Astrocyte (in vitro differentiated cells and primary cell): ENCODE measurements around the gene KLHDC10. TPM values are rescaled to one million over a fixed set of nuclear protein-coding genes. Genes with fewer than 3 reads are reported as not detected.

ENCODE experiments used
- DNase-seq: peaks from one replicate; pipeline ENCODE4 v3.0.0-alpha.2; 2010; ENCODE audit warnings: low read depth
- FAIRE-seq: peaks from 2 replicates; lab custom pipeline; 2011; peaks lifted over from hg19 to GRCh38; lab: Jason Lieb, UNC
- H2AFZ ChIP-seq: 2 replicates; pipeline ENCODE4 v1.6.0; 2012; ENCODE audit warnings: low read depth, low read length, inconsistent platforms
- H3K27ac ChIP-seq: 2 replicates; pipeline ENCODE4 v1.5.1; 2011; ENCODE audit warnings: low read depth, low read length, inconsistent platforms
- H3K27me3 ChIP-seq: 2 replicates; pipeline ENCODE4 v1.6.0; 2011; ENCODE audit warnings: low read length, inconsistent platforms; ENCODE audit not compliant: insufficient read depth
- H3K36me3 ChIP-seq: 2 replicates; pipeline ENCODE4 v1.5.1; 2011; ENCODE audit warnings: low read length, inconsistent platforms; ENCODE audit not compliant: insufficient read depth
- H3K4me1 ChIP-seq: 2 replicates; pipeline ENCODE4 v1.5.1; 2011; ENCODE audit warnings: low read length, inconsistent platforms; ENCODE audit not compliant: insufficient read depth
- H3K4me2 ChIP-seq: 2 replicates; pipeline ENCODE4 v1.6.0; 2012; ENCODE audit warnings: low read length, inconsistent platforms
- H3K4me3 ChIP-seq: 2 replicates; pipeline ENCODE4 v1.5.1; 2011; ENCODE audit warnings: low read depth, mild to moderate bottlenecking, low read length, inconsistent platforms; ENCODE audit not compliant: insufficient read depth
- H3K79me2 ChIP-seq: 2 replicates; pipeline ENCODE4 v1.6.0; 2012; ENCODE audit warnings: mild to moderate bottlenecking, low read length, inconsistent platforms; ENCODE audit not compliant: insufficient read depth
- H3K9ac ChIP-seq: 2 replicates; pipeline ENCODE4 v1.6.0; 2012; ENCODE audit warnings: mild to moderate bottlenecking, low read length, inconsistent platforms
- H3K9me3 ChIP-seq: 2 replicates; pipeline ENCODE4 v1.5.1; 2012; ENCODE audit warnings: low read depth, mild to moderate bottlenecking, low read length, inconsistent platforms; ENCODE audit not compliant: insufficient read depth
- H4K20me1 ChIP-seq: 2 replicates; pipeline ENCODE4 v1.6.0; 2012; ENCODE audit warnings: low read length, inconsistent platforms; ENCODE audit not compliant: insufficient read depth
- H3K27ac Mint-ChIP-seq: one replicate; pipeline ENCODE4 v1.8.0; 2021; ENCODE audit warnings: mild to moderate bottlenecking, mixed read lengths; ENCODE audit not compliant: unreplicated experiment
- H3K27me3 Mint-ChIP-seq: one replicate; pipeline ENCODE4 v1.8.0; 2021; ENCODE audit warnings: low read depth, mixed read lengths; ENCODE audit not compliant: unreplicated experiment
- H3K36me3 Mint-ChIP-seq: one replicate; pipeline ENCODE4 v1.8.0; 2021; ENCODE audit warnings: low read depth, mixed read lengths; ENCODE audit not compliant: unreplicated experiment
- H3K4me1 Mint-ChIP-seq: one replicate; pipeline ENCODE4 v1.8.0; 2021; ENCODE audit warnings: low read depth, mixed read lengths; ENCODE audit not compliant: unreplicated experiment
- H3K4me3 Mint-ChIP-seq: one replicate; pipeline ENCODE4 v1.8.0; 2021; ENCODE audit warnings: mild to moderate bottlenecking, moderate library complexity, mixed read lengths; ENCODE audit not compliant: unreplicated experiment
- H3K9me3 Mint-ChIP-seq: one replicate; pipeline ENCODE4 v1.8.0; 2021; ENCODE audit warnings: mild to moderate bottlenecking, mixed read lengths; ENCODE audit not compliant: unreplicated experiment
- EZH2 ChIP-seq: IDR thresholded peaks from 2 replicates; pipeline ENCODE4 v1.6.1; 2012; ENCODE audit warnings: mild to moderate bottlenecking, low read length, inconsistent platforms; ENCODE audit not compliant: insufficient read depth
- total RNA-seq: library from RNA; stranded (reverse); gene quantifications from 2 replicates; pipeline ENCODE4 v1.2.1, GENCODE V29; 2021
- TF ChIP-seq, protein P1 (sequence below): IDR thresholded peaks from 2 replicates; pipeline ENCODE4 v1.5.1; 2011; ENCODE audit warnings: low read depth, mild to moderate bottlenecking, inconsistent platforms, low read length, moderate library complexity; ENCODE audit not compliant: insufficient read depth

Gene KLHDC10
- total RNA-seq, 1 donor from 2014 or later = 33.2 TPM

DNA sequence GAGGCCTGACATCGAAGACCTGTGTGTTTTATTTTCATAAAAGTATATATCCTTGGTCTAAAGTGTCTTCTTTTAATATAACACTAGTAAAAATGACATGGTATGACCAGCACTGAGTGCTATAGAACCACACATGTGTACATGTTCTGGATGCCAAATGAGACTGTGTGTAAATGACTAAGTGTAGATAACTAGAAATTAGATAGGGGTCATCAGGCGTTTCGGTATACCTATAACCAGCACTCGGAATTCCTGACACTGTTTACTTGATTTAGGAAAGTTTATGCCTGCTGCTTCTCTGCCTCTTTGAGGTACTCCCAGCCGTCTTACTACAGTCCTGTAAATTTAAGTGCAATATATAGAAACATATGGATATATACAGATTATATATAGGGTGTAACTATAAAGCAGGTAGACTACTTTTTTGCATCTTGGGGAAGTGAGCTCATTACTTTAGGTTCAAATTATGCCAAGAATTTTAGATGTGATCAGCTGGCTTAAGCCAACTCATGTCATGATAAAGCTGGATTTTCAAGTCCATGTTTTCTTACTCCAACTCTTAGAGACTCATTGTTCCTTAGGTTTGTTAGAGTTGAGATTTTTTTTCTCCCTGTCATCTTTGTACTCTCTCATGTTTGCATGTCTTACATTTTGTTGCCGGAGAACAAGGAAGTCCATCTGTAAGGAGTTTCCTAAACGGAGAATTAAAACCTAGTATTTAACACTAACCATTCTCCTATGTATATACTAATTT, 62.9 kb downstream of the KLHDC10 start:
- Mint-ChIP-seq H3K4me3 (no peak overlapping the region), H3K4me1 (peaks cover 15% of the 10 kb centered on the region), H3K27me3 (no peaks in the 10 kb centered on the region), H3K27ac (no peak overlapping the region), H3K9me3 (no peaks in the 10 kb centered on the region), H3K36me3 (peaks cover 13% of the 10 kb centered on the region)
- H4K20me1 ChIP-seq = no peaks in the 10 kb centered on the region
- no peak overlapping the region for H3K4me3 ChIP-seq
- H3K27me3 ChIP-seq = no peaks in the 10 kb centered on the region
- no peak overlapping the region for H3K9ac ChIP-seq
- DNase-seq = peak; percentile 22
- peaks cover 10% of the 10 kb centered on the region for H3K4me1 ChIP-seq
- no peak overlapping the region for H2AFZ ChIP-seq
- TF ChIP-seq, protein P1, sequence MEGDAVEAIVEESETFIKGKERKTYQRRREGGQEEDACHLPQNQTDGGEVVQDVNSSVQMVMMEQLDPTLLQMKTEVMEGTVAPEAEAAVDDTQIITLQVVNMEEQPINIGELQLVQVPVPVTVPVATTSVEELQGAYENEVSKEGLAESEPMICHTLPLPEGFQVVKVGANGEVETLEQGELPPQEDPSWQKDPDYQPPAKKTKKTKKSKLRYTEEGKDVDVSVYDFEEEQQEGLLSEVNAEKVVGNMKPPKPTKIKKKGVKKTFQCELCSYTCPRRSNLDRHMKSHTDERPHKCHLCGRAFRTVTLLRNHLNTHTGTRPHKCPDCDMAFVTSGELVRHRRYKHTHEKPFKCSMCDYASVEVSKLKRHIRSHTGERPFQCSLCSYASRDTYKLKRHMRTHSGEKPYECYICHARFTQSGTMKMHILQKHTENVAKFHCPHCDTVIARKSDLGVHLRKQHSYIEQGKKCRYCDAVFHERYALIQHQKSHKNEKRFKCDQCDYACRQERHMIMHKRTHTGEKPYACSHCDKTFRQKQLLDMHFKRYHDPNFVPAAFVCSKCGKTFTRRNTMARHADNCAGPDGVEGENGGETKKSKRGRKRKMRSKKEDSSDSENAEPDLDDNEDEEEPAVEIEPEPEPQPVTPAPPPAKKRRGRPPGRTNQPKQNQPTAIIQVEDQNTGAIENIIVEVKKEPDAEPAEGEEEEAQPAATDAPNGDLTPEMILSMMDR = no peak
- TF ChIP-seq EZH2 = no peak
- H3K27ac ChIP-seq = no peak overlapping the region
- FAIRE-seq = no peak
- peaks cover 17% of the 10 kb centered on the region for H3K36me3 ChIP-seq
- H3K4me2 ChIP-seq = no peak overlapping the region
- no peaks in the 10 kb centered on the region for H3K79me2 ChIP-seq
- H3K9me3 ChIP-seq = no peaks in the 10 kb centered on the region

DNA sequence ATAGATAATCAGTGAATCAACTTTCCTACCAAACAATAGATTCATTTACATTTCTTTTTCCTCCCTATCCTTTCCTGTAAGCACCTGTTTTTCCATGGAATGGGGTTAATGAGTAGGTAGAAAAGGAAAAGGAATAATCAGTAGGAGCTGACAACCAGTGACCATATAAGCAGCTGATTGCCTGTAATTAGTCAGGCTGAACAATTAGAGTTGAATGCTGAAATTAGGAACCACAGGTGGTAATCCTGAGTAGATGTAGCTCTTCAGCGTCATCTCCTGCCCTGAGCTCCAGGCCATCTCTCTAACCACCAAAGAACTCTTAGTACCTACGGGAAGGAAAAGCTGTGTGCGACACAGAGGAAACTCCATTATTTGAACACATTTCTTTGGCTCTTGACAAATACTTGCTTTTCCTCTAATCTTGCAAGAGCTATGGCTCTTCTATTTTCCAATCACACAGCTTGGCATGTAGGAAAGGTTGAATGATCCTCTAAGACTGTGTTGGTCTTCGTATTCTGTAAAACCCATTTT, 63.8 kb downstream of the KLHDC10 start:
- TF ChIP-seq, protein P1 = no peak
- no peak for TF ChIP-seq EZH2
- Histone ChIP-seq H3K36me3 (peaks cover 14% of the 10 kb centered on the region), H3K4me2 (no peak overlapping the region), H3K27me3 (no peaks in the 10 kb centered on the region), H3K9me3 (no peaks in the 10 kb centered on the region), H3K4me3 (no peak overlapping the region), H4K20me1 (no peaks in the 10 kb centered on the region), H3K9ac (no peak overlapping the region), H3K4me1 (peaks cover 10% of the 10 kb centered on the region), H3K27ac (no peak overlapping the region), H3K79me2 (no peaks in the 10 kb centered on the region), H2AFZ (no peak overlapping the region)
- DNase-seq = no peak
- no peaks in the 10 kb centered on the region for H3K9me3 Mint-ChIP-seq
- no peak overlapping the region for H3K4me3 Mint-ChIP-seq
- peaks cover 19% of the 10 kb centered on the region for H3K4me1 Mint-ChIP-seq
- H3K27me3 Mint-ChIP-seq = no peaks in the 10 kb centered on the region
- FAIRE-seq = no peak
- H3K27ac Mint-ChIP-seq = no peak overlapping the region
- peaks cover 17% of the 10 kb centered on the region for H3K36me3 Mint-ChIP-seq

DNA sequence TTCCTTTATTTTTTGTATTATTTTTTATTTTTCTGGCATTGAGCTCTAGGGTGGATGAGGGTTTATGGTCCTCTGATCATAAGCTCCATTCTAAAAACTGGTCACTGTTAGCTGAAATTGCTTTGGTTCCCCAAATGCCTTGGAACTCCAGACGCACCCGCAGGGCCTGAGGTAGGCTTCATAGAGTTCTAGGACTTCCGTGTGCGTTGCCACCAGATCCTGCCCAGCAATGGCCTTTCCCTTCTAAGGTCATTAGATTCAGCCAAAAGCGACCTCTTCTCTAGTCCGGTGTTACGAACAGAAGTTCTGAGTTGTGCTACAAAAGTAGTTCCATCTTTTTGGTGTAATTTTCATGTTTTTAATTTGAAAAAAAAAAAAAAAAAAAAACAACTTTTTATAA, 64.4 kb downstream of the KLHDC10 start:
- no peak overlapping the region for H3K4me2 ChIP-seq
- no peak overlapping the region for H2AFZ ChIP-seq
- no peaks in the 10 kb centered on the region for H3K27me3 ChIP-seq
- H3K27ac ChIP-seq = no peak overlapping the region
- no peak overlapping the region for H3K4me3 ChIP-seq
- H3K36me3 ChIP-seq = peaks cover 12% of the 10 kb centered on the region
- H3K9ac ChIP-seq = no peak overlapping the region
- FAIRE-seq (no peak), DNase-seq (no peak)
- TF ChIP-seq, protein P1 = no peak
- TF ChIP-seq EZH2 = no peak
- H3K36me3 Mint-ChIP-seq = peaks cover 21% of the 10 kb centered on the region
- H3K9me3 ChIP-seq = no peaks in the 10 kb centered on the region
- no peak overlapping the region for H3K4me3 Mint-ChIP-seq
- H3K4me1 Mint-ChIP-seq = peaks cover 24% of the 10 kb centered on the region
- H3K4me1 ChIP-seq = peaks cover 10% of the 10 kb centered on the region
- H4K20me1 ChIP-seq = no peaks in the 10 kb centered on the region
- no peaks in the 10 kb centered on the region for H3K27me3 Mint-ChIP-seq
- no peaks in the 10 kb centered on the region for H3K9me3 Mint-ChIP-seq
- no peaks in the 10 kb centered on the region for H3K79me2 ChIP-seq
- no peak overlapping the region for H3K27ac Mint-ChIP-seq
